Germinal center (tissue), 1 donor: Measurements from ENCODE around the gene PGAP6.
"Not testable (repeated sequence)": the region's sequence is repeated elsewhere in the genome, so short reads cannot be mapped to it uniquely, and the experiment has no call there.

Experiments
- DNase-seq: peaks from one replicate; pipeline ENCODE4 v3.0.0; 2012; ENCODE audit warnings: mixed read lengths, low spot score

The PGAP6 gene

DNA sequence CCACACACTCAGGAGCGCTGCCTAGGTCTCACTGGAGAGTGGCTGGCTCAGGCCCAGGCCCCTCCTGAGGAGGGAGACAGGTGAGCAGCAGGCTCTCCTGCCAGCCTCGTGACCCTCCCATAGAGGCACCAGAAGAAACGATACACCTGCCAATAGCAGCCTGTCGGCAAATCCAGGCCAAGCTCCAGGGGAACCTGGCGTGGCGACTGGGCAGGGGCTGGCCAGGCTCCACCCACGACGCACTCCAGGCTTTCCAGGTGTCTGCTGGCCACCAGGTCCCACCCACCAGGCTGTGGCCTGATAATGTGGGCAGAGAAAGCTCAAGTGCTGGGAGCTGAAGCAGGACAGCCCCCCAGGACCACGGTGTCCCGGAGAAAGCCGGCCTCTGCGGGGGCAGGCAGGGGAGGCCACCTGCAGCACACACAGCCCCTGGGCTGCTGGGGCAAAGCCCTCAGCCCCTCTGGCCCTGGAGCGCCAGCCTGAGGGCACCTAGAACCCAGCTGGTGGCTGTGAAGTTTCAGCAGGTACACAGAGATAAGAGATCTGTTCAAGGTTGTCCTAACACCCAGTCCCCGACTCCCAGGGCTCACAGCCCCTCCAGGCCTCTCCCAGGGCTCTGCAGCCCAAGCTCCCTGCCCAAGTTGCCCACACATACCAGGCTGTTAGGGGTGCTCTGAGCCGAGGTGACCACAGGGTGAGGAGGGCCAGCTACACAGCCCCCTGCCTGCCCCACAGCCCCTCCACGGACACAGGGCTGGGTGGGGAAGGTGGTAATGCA lies 2.4 kb downstream of the PGAP6 start:
- DNase-seq, result no peak

DNA sequence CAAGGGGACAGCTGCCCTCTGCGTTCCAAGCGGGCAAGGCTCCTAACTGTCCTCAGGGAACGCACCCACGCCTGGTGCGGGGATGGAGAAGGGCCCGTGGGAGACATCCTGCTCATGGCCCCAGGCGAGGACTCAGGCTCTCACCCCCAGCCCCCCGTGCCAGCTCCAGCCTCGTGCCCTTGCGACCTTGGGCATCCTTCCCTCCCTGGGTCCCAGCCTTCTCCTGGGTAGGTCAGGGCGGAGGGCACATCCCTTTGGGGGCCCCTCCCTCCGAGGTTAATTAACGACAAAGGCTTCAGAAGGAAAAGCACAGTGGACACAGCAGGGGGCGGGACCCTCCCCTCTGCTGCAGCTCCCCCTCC lies 3.0 kb downstream of the PGAP6 start:
- no peak for DNase-seq

DNA sequence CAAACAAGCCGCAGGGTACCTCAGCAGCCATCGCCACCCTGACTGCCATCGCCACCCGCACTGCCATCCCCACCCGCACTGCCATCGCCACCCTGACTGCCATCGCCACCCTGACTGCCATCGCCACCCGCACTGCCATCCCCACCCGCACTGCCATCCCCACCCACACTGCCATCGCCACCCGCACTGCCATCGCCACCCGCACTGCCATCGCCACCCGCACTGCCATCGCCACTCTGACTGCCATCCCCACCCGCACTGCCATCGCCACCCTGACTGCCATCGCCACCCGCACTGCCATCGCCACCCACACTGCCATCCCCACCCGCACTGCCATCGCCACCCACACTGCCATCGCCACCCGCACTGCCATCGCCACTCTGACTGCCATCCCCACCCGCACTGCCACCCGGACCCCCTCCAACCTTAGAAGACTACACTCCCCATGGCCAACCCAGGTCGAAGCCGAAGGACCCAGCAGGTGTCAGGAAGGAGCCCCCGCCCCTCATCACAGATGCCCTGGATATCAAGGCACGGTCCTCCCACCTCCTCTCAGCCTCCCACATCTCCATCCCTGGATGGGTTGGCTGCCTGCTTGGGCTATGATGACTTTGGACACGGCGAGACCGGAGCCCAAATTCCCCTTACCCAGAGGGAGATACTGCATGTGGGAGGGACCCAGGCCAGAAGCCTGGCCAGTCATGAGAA lies 3.5 kb downstream of the PGAP6 start:
- not testable (repeated sequence) for DNase-seq

DNA sequence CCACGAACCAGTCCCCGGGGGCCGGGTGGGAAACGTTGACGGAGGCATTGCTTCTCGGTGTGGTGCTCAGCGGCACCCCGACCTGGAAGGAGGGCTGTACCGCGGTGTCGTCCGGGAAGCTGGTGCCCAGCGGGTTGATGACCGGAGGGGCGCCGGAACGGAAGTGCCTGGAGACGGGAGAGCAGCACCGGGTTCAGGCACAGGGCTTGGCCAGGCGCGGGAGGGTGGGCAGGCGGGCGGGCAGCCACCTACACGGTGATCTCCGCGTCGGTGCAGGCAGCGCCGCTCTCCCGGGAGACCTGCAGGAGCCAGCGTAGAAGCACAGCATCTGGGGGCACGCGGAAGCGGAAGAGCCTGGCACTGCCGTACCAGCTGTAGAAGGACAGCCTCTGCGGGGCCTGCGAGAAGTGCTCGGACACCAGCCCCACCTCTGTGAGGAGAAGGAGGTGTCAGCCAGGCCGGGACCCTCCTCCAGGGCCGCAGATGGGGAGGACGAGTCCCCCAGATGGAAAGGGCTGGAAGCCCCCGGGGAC lies 4.3 kb downstream of the PGAP6 start:
- DNase-seq, result no peak

DNA sequence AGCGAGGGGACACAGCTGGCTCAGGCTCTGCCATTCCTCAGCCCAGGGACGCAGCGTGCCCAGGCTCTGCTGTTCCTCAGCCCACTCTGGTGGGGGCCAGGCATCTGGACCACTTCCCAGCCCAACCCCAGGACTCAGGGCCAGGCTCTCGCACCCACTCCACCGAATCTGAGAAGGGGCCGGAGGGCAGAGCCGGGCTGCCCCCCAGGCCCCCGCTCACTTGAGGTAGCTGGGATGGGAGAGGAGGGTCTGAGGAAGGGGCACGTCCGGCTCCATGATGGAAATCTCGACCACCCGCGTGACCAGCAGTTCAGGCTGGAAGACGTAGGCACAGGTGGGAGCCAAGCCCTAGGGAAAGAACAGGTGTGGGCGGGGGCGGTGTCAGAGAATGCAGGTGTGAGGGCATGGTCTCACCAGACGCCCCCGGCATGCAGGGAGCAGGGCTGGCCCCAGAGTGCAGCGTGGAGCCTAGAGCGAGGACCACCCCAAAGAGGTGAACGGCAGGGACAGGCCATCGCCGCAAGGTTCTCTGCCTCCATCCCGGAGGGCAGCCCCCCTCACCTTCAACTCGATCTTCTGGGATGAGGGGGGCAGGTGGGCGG lies 4.9 kb downstream of the PGAP6 start:
- DNase-seq, result no peak

DNA sequence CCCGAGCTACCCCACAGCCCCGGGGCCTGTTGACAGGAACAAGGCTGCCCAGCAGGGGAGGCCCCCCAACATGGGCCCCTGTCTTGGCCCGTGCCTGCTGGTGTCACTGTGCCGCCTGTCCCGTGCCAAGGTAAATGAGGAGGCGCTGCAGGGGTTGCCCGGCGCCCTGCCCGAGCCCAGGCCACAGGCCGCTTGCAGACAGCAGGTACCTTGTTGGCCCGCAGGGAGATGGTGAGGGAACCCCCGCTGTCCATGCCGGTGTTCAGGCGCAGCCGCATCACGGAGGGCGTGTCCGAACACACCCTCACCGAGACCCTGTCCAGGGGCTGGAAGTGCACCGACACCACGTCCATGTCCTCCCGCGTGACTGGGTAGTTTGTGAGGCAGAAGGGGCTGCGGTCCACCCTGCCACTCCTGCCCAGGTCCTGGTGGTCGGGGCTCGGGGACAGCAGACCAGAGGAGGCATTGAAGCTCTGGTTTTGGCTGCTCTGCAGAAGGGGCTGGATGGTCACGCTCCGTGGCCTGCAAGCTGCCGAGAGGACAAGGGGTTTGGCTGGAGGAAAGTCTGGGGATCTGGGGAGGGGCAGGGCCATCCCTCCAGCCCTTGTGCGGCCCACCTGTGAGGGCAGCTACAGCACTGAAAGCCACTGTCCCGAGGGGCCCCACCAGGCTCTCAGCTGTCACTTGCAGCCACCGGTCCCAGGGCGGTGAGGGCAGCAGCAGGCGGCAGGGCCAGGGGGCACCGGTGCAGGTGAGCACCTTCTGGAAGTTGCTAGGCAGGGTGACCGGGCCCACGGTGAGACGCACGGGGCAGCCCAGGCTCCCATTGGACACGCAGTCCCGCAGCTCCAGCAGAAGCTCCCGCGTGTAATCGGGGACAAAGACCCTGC lies 5.6 kb downstream of the PGAP6 start:
- no peak for DNase-seq

DNA sequence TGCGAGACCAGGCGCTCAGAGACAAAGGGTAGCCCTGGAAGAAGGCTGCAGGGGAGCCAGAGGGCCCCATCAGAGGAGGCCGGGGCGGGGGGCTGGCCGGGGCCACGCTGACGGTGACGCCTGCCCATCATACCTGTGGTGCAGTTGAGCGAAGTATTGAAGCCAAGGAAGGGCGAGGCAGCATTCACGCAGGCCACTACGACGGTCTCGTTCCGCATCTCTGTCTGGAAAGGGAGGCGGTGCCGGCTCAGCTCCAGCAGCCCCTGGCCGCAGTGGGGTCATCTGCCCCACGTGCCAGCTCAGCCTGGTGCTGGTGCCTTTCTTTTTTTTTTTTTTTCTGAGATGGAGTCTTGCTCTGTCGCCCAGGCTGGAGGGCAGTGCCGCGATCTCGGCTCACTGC lies 6.6 kb downstream of the PGAP6 start:
- DNase-seq, result no peak

GRCh38 chr16:374616-374926 lies 7.2 kb downstream of the PGAP6 start:
- no peak for DNase-seq

GRCh38 chr16:373848-374615 lies 7.7 kb downstream of the PGAP6 start:
- no peak for DNase-seq

GRCh38 chr16:373020-373598 lies 8.7 kb downstream of the PGAP6 start:
- DNase-seq, result no peak

GRCh38 chr16:372302-372983 lies 9.3 kb downstream of the PGAP6 start:
- DNase-seq, result no peak

GRCh38 chr16:371515-372301 lies 10.1 kb downstream of the PGAP6 start:
- no peak for DNase-seq

DNA sequence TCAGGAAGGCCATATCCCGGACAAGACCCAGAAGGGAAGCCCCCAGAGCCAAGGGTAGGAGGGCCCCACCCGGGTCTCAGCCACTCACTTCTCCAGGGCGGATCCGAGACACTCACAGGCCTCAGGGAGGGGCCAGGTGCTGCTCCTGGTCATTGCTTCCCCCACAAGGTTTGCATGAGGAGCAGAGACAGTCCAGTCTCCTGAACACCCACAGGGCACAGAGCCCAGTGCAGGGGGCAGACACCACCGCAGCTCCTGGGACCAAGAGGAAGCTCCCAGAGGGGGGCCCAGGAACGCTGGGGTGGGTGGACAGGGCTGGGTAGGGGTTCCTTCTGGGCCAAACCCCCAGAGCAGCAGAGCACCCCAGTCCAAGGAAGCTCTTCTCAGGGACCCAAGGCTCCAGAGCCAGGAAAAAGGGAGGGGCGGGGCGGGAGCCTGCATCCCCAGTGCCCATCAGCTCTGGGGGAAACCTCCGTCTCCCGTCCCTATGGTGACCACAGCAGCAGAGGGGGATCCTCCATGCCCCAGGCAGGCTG lies 10.7 kb downstream of the PGAP6 start:
- no peak for DNase-seq

DNA sequence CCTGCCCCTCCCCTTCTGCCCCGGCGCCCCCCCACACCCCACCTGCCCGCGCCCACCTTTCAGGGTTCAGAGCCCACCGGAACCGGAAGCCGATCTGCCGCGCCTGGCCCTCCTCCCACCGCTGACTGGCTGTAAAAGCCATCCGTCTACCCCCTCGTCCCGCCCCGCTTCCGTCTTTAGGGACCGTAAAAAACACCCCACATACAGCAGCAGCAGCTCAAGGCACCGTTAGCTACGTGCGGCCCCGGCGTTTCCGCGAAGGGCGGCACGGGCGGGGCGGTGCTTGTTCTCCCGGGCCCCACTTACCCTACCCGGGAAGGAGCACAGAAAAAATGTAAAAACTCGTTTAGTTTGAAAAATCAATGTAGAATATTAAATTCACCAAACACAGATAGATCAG lies 11.3 kb downstream of the PGAP6 start, which contains the start of gene MRPL28:
Gene MRPL28 (minus strand): TSS at position 96 of the 400 bp plus-strand sequence. CDS start 320 bp downstream, outside the sequence.
- DNase-seq, result peak; percentile 96

DNA sequence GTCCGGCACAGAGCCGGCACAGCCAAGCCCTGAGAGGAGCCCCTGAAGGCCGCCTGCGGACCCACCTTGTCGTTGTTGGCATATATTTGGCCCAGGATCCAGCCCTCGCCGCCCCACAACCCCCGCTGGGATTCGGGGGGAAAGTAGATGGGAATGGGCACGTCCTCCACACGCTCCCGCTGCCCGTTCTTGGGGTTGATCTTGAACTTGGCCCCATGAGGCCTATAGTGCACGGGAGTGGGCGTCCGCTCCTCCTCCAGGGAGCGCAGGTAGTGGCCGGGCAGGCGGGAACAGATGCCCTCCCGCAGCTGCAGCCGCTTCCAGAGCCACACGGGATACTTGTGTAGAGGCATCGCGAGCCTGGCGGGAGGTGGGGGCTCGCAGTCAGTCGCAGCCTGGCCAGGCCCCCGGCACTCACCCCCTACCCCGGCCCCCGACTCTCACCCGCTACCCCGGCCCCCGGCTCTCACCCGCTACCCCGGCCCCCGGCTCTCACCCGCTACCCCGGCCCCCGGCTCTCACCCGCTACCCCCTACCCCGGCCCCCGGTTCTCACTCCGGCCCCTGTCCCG lies 11.8 kb downstream of the PGAP6 start:
- no peak for DNase-seq

GRCh38 chr16:369275-369865 lies 12.4 kb downstream of the PGAP6 start:
- no peak for DNase-seq

DNA sequence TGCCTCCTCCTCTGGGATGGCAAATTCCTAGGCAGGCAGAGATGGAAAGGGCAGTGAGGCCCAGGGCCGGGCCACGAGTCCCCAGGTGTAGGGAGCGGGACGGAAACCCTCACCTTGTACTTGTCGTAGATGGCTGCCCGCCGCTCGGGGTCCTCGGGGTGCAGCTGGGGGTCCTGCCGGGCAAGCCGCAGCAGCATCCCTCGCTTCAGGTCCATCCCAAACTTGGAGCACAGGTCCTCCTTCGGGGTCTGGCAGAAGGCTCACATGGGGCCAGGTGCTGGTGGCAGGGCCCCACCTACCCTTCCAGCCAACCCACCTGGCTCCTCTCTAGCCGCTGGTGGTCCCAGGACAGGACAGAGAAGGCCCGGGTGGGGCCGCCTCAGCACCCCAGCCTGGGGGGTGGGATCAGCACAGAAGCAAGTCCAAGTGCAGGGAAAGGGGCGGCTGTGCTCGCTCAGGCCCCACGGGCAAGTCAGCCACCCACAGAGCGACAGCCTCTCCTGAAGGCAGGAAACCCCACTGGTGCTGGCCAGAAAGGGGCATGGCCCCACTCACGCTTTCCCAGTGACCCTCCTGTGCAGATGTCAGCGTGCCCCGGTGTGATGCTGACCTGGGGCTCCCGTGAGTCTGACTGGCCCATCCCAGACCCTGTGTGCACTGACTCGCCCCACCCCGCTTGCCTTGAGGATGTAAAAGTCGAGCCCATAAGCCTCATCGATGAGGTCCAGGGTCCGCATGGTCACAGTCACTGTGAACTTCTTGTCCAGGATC lies 13.2 kb downstream of the PGAP6 start:
- no peak for DNase-seq
